ENCODE measurements around the gene AGAP2.

AGAP2 gene

DNA sequence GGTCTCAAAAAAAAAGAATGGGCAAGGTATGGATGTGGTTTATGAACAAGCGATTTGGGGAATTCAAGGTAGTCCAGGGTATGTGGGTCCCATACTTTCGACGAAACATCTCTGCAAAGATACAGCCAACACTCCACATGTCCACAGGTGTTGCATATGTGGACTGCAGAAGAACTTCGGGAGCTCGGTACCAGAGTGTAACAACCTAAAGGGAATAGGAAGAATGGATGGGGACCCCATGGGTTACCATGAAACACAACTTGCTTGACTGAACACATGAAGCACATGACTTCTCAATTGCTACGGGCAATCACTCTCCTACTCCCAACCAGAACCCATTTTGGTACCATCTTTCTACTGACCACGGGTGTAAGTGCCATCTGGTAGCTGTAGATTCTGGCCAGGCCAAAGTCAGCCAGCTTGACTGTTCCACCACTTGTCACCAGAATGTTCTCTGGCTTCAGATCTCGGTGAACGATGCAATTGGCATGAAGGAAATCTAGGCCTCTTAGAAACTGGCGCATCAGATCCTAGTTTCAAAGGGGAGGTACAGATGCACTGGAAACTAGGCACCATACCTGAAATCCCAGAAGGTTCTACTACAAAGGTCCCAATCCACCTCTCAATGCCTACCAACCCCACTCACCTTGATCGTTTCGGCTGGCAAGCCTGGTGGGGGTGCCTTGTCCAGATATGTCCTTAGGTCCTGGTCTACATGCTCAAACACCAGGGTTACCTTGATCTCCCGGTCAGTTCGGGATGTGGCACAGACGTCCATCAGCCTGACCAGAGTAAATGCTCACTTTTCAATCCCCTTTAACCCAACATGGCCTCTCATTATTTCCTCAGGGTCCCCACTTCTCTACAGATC is 12.3 kb upstream of the AGAP2 start:
- TF ChIP-seq, protein P1, sequence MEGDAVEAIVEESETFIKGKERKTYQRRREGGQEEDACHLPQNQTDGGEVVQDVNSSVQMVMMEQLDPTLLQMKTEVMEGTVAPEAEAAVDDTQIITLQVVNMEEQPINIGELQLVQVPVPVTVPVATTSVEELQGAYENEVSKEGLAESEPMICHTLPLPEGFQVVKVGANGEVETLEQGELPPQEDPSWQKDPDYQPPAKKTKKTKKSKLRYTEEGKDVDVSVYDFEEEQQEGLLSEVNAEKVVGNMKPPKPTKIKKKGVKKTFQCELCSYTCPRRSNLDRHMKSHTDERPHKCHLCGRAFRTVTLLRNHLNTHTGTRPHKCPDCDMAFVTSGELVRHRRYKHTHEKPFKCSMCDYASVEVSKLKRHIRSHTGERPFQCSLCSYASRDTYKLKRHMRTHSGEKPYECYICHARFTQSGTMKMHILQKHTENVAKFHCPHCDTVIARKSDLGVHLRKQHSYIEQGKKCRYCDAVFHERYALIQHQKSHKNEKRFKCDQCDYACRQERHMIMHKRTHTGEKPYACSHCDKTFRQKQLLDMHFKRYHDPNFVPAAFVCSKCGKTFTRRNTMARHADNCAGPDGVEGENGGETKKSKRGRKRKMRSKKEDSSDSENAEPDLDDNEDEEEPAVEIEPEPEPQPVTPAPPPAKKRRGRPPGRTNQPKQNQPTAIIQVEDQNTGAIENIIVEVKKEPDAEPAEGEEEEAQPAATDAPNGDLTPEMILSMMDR (IDR thresholded peaks at IDR 0.05; ENCODE audit: borderline replicate concordance, control extremely low read depth, extremely low read depth, insufficient read depth, missing control alignments) = no peak
- in situ Hi-C loops (cut with MboI; ENCODE audit: low sequenced_read_pairs, unreplicated experiment) = no loop called here

DNA sequence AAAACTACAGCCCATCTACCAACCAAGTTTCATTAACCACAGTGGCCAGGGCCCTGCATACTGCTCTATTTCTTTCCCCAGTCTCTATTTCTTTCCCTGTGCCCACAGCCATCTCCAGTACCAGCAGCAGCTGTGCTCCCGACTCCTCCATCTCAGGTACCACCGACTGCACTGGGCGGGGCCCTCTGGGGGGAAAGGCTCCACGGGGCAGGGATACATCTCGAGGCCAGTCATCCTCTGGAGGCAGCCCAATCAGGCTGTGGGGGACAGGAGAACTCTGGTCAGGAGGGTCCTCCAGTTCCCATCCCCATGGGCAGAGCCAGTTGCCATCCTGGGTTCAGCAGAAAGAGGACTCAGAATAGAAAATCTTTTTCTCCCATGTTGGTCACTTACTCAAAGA is 10.5 kb upstream of the AGAP2 start:
- in situ Hi-C loops (cut with MboI; ENCODE audit: low sequenced_read_pairs, unreplicated experiment) = no loop called here
- TF ChIP-seq, protein P1 (IDR thresholded peaks at IDR 0.05; ENCODE audit: borderline replicate concordance, control extremely low read depth, extremely low read depth, insufficient read depth, missing control alignments) = no peak

More for the DNA sequence above, 12.3 kb upstream of the AGAP2 start:
- no peak for DNase-seq (ENCODE audit: low spot score)

DNA sequence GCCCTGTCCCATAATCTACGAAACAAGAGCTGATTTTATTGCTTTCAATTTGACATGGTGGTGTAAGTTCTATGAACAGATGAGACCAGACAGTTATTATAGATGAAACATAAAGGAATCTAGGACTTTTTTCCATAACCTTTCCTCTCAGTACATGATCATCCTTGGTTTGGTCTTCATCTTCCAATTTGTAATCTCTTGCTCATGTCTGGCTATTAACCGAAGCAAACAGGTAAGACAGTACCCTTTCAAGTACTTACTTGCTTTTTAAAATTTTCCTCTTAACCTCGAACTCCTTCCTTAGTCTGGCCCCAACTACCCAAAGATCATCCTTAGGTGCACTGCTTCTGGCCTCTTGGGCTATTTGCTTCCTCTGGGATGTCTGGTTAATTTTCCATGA is 7.5 kb upstream of the AGAP2 start:
- TF ChIP-seq, protein P1 (IDR thresholded peaks at IDR 0.05; ENCODE audit: borderline replicate concordance, control extremely low read depth, extremely low read depth, insufficient read depth, missing control alignments) = no peak
- DNase-seq (ENCODE audit: low spot score) = no peak
- in situ Hi-C loops (cut with MboI; ENCODE audit: low sequenced_read_pairs, unreplicated experiment) = no loop called here

More for the DNA sequence above, 10.5 kb upstream of the AGAP2 start:
- no peak for DNase-seq (ENCODE audit: low spot score)

DNA sequence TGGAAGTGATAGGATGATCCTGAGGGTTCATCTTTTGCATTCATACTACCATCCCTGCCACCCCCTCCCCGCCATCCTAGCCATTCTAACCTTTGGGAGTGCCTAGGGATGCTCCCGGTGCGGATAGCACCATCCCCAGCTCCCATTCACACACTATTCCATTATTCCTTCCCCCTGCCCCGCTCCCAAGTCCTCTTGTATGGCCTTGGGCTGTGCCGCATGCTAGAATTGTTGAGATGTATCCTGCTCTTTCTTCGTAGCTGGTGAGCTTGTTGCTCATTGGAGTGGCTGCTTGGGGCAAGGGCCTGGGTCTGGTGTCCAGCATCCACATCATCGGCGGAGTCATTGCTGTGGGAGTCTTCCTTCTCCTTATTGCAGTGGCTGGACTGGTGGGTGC is 6.9 kb upstream of the AGAP2 start:
- no peak for DNase-seq (ENCODE audit: low spot score)
- in situ Hi-C loops (cut with MboI; ENCODE audit: low sequenced_read_pairs, unreplicated experiment) = no loop called here
- TF ChIP-seq, protein P1 (IDR thresholded peaks at IDR 0.05; ENCODE audit: borderline replicate concordance, control extremely low read depth, extremely low read depth, insufficient read depth, missing control alignments) = no peak

DNA sequence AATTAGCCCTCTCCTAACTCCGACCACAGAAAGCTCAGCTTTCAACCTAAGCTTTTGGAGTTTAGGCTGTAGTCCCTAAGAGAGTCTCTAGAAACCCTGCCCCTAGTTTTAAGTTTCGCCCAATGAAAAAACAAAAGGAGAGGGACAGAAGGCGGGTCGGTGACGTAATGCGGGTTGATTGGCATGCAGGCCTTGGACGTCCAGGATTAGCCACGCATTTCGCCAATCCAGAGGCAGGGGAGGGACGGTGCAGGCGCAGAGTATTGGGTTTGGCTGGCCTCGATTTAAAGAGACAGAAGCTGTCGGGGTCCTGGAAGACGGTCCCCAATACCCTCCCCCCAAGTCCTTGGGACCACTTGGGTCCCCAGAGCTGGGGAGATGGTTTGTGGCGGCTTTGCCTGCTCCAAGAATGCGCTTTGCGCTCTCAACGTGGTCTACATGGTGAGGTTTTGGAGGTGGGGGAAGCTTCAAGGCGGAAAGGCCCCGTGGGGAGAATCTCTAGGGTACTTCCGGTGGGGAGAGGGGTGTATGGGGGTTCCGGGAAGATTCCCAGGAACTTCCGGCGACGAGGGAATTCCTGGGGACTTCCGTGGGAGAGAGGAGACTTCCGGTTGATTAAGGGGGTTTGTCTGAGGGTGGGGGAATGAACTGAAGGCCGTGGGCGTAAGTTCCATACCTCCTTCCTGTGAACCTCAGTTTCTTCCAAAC is 6.4 kb upstream of the AGAP2 start, which contains the start of gene TSPAN31:
TSPAN31 (plus strand) TSS at position 263 of the 708 bp plus-strand sequence; CDS start at position 379, 116 bp downstream.
- TF ChIP-seq, protein P1 (IDR thresholded peaks at IDR 0.05; ENCODE audit: borderline replicate concordance, control extremely low read depth, extremely low read depth, insufficient read depth, missing control alignments) = no peak
- DNase-seq (ENCODE audit: low spot score) = peak; percentile 92
- in situ Hi-C loops (cut with MboI; ENCODE audit: low sequenced_read_pairs, unreplicated experiment) = no loop called here

DNA sequence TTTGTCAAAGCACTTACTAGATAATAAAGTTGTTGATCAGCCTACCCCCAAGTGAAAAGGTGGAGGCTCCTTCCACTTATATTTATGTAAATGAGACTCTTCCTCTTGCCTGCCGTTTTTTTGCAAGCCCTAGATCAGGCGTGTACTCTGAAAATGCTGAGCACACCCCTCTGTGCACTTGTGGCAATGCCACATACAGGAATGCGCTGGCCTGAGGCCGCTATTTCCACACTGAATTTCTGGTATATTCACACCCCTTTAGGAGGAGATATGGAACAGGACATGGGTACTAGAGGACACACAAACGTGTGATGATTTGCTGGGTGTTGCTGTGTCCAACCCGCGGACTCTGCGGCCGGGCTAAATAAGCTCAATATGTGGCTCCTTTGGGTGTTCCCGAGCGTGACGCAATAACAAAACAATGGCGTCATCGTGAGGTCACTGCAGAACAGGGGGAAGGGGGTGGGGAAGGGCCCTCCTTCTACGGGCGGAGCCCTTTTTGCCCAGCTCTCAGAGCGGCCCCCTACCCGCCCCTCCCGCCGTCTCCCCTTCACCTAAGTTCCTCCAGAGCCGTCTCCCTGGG is 5.7 kb upstream of the AGAP2 start:
- peak; percentile 76 for DNase-seq (ENCODE audit: low spot score)
- in situ Hi-C loops (cut with MboI; ENCODE audit: low sequenced_read_pairs, unreplicated experiment) = no loop called here
- TF ChIP-seq, protein P1 (IDR thresholded peaks at IDR 0.05; ENCODE audit: borderline replicate concordance, control extremely low read depth, extremely low read depth, insufficient read depth, missing control alignments) = no peak

Measured in GM13976 (cell line).